HG03432 (cell line): ENCODE results near the gene CNPY1.
A peak's percentile ranks its signal among the peaks of the same experiment; 100 is the strongest.
"Not testable (repeated sequence)": the region's sequence is repeated elsewhere in the genome, so short reads cannot be mapped to it uniquely, and the experiment has no call there.

Experiments used
- ATAC-seq: cut with Tn5 transposase; IDR thresholded peaks from one replicate; pipeline ENCODE4 v1.9.1; 2021; ENCODE audit warnings: mild to moderate bottlenecking, moderate library complexity; ENCODE audit not compliant: unreplicated experiment

CNPY1 gene

GRCh38 chr7:155546449-155546848 is at the start of gene CNPY1:
Gene CNPY1 (minus strand): TSS chr7:155546559. CDS start chr7:155545929, 630 bp downstream.
- ATAC-seq: not testable (repeated sequence)

GRCh38 chr7:155594961-155595366 is 48.6 kb upstream of the CNPY1 start:
- no peak for ATAC-seq

GRCh38 chr7:155594163-155594732 is 47.9 kb upstream of the CNPY1 start:
- ATAC-seq: no peak

- ATAC-seq: no peak
These were observed 47.3 kb upstream of the CNPY1 start for GRCh38 chr7:155593461-155594162.

GRCh38 chr7:155591055-155591775 is 44.9 kb upstream of the CNPY1 start:
- ATAC-seq: no peak

GRCh38 chr7:155590215-155591018 is 44.1 kb upstream of the CNPY1 start:
- ATAC-seq: peak; percentile 76

GRCh38 chr7:155589001-155589980 is 42.9 kb upstream of the CNPY1 start:
- ATAC-seq: no peak

GRCh38 chr7:155588468-155588998 is 42.2 kb upstream of the CNPY1 start:
- no peak for ATAC-seq

- ATAC-seq: no peak
These were observed 41.1 kb upstream of the CNPY1 start for GRCh38 chr7:155587486-155587885.

- ATAC-seq: no peak
These were observed 40.6 kb upstream of the CNPY1 start for GRCh38 chr7:155586843-155587440.

GRCh38 chr7:155585951-155586350 is 39.6 kb upstream of the CNPY1 start:
- ATAC-seq: no peak

- no peak for ATAC-seq
These were observed 39.2 kb upstream of the CNPY1 start for GRCh38 chr7:155585532-155585895.

- no peak for ATAC-seq
These were observed 38.6 kb upstream of the CNPY1 start for GRCh38 chr7:155584763-155585531.

- no peak for ATAC-seq
These were observed 37.9 kb upstream of the CNPY1 start for GRCh38 chr7:155584261-155584660.

- no peak for ATAC-seq
These were observed 37.3 kb upstream of the CNPY1 start for GRCh38 chr7:155583636-155584035.

- no peak for ATAC-seq
These were observed 35.6 kb upstream of the CNPY1 start for GRCh38 chr7:155581954-155582353.

GRCh38 chr7:155581107-155581830 is 34.9 kb upstream of the CNPY1 start:
- no peak for ATAC-seq

GRCh38 chr7:155580367-155580766 is 34.0 kb upstream of the CNPY1 start:
- ATAC-seq: no peak
